ENCODE results near the gene MTCH2. TPM values are rescaled to one million over a fixed set of nuclear protein-coding genes. Genes with fewer than 3 reads are reported as not detected.

MTCH2 gene
- total RNA-seq, 1 experiment from 2014 or later: 176 TPM

DNA sequence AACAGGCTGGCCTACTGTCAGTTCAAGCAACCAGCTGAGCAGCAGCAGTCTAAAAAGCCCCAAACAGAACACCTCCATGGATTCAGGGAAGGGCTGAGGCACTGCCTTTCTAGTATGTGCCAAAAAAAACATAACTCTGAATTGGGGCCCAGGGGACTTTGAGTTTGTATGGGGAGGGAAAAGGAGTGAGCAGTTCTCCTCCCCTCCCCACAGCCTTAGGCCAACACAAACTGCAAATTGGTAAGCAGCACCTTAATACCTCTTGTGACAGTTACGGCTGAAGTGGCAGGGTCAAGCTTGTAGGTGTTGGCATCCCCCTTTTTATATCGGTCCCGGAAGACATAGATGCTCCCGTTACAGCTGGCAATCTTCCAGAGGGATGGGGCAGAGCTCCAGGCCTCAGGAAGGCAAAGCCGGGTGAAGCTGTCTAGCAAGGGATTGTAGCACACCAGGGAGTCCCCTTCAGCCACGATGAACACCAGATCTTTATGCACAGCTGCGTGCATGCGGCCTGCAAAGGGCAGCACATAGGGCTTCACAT lies 69.6 kb downstream of the MTCH2 start:
- no peak overlapping the region for H3K23ac ChIP-seq (ENCODE audit: insufficient read length, low read depth, low read length)
- H3K23me2 ChIP-seq (ENCODE audit: insufficient read length, low read depth, low read length, poor library complexity, severe bottlenecking): no peaks in the 10 kb centered on the region
- H3T11ph ChIP-seq (ENCODE audit: low read length): no peak overlapping the region
- Mint-ChIP-seq H3K27ac (no peak overlapping the region), H3K27me3 (ENCODE audit: low read depth) (no peaks in the 10 kb centered on the region), H3K9me3 (no peaks in the 10 kb centered on the region), H3K4me1 (peaks cover 4 to 8% of the 10 kb centered on the region in 2 experiments), H3K4me3 (no peak overlapping the region), H3K36me3 (ENCODE audit: insufficient read depth in 1 of 3, low read depth in 3 of 3) (peaks cover 21 to 87% (median 79%) of the 10 kb centered on the region in 3 experiments)
- H4K20me1 ChIP-seq (ENCODE audit: control insufficient read depth, insufficient read depth, insufficient read length): no peaks in the 10 kb centered on the region
- no peak for DNase-seq
- TF ChIP-seq CTCF (conservative IDR thresholded peaks at IDR 0.05): no peak
- WGBS (ENCODE audit: extremely low coverage, insufficient read length, low lambda C conversion rate): no CpG with 5 or more reads among the region's 8 CpGs
- H3K9me3 ChIP-seq (ENCODE audit: control insufficient read depth, low read depth, low read length): no peaks in the 10 kb centered on the region
- H2BK120ac ChIP-seq (ENCODE audit: low read depth, low read length, poor library complexity, severe bottlenecking): no peak overlapping the region
- H3K18ac ChIP-seq (ENCODE audit: insufficient read length, low read depth, low read length): no peak overlapping the region
- no peak overlapping the region for H2BK20ac ChIP-seq (ENCODE audit: low read depth, low read length, poor library complexity, severe bottlenecking)
- H4K8ac ChIP-seq (replicated peaks; ENCODE audit: insufficient read length, low read depth, low read length): no peak overlapping the region
- no peak overlapping the region for H3K9ac ChIP-seq (ENCODE audit: extremely low read depth, insufficient read length, low read length)
- H3K56ac ChIP-seq (ENCODE audit: insufficient read length, low read depth, low read length): no peak overlapping the region
- no peak overlapping the region for H2AFZ ChIP-seq (ENCODE audit: low read length)
- H4K5ac ChIP-seq (ENCODE audit: insufficient read length, low read depth, low read length): no peak overlapping the region
- H3K4me2 ChIP-seq (ENCODE audit: insufficient read depth, insufficient read length, low read length): no peak overlapping the region
- H3K4ac ChIP-seq (ENCODE audit: low read depth, low read length): no peak overlapping the region
- H3K27me3 ChIP-seq (ENCODE audit: insufficient read depth, low read length): no peaks in the 10 kb centered on the region
- no peak overlapping the region for H4K91ac ChIP-seq (ENCODE audit: insufficient read length, low read depth, low read length)
- H3K27ac ChIP-seq (ENCODE audit: insufficient read length, low read depth, low read length): no peak overlapping the region
- no peak overlapping the region for H2BK12ac ChIP-seq (ENCODE audit: insufficient read length, low read depth, low read length)
- no peak overlapping the region for H2BK5ac ChIP-seq (ENCODE audit: insufficient read length, low read length)
- H2AK5ac ChIP-seq (ENCODE audit: insufficient read length, low read length): no peak overlapping the region
- peaks cover 1% of the 10 kb centered on the region; the same call in 1 of the 2 replicates for H3K4me1 ChIP-seq (ENCODE audit: insufficient read depth, low read length)
- no peaks in the 10 kb centered on the region; the same call in 1 of the 2 replicates for H3K79me2 ChIP-seq (ENCODE audit: insufficient read depth, low read length)
- H3K14ac ChIP-seq (ENCODE audit: insufficient read depth, low read length): no peak overlapping the region
- H2BK15ac ChIP-seq (ENCODE audit: low read depth, low read length): no peak overlapping the region
- H3K79me1 ChIP-seq (ENCODE audit: insufficient read depth, low read depth, low read length, poor library complexity, severe bottlenecking): peaks cover 3% of the 10 kb centered on the region
